Mesenchymal stem cell (in vitro differentiated cells and primary cell): ENCODE results near the gene GDPGP1.

Experiments used
- DNase-seq: peaks from one replicate; pipeline ENCODE4 v3.0.0-alpha.2; 2013
- H2AFZ ChIP-seq: one replicate; pipeline ENCODE4 v1.6.1; 2013; ENCODE audit warnings: low read depth, mild to moderate bottlenecking, control low read depth, inconsistent platforms, low read length, moderate library complexity
- H2AK5ac ChIP-seq: 2 replicates; pipeline ENCODE4 v1.6.1; 2013; ENCODE audit warnings: low read length, moderate library complexity, mild to moderate bottlenecking, inconsistent platforms; ENCODE audit not compliant: severe bottlenecking
- H2BK120ac ChIP-seq: one replicate; pipeline ENCODE4 v1.6.1; 2013; ENCODE audit warnings: low read depth, mild to moderate bottlenecking, inconsistent platforms, low read length, moderate library complexity
- H2BK12ac ChIP-seq, 2 experiments: one replicate each; pipeline ENCODE4 v1.6.1; 2013; ENCODE audit warnings: inconsistent platforms in 2 of 2, low read length in 2 of 2, mild to moderate bottlenecking in 2 of 2, moderate library complexity in 2 of 2, control low read depth in 1 of 2
- H2BK15ac ChIP-seq: one replicate; pipeline ENCODE4 v1.6.1; 2013; ENCODE audit warnings: mild to moderate bottlenecking, low read depth, inconsistent platforms; ENCODE audit not compliant: poor library complexity, severe bottlenecking
- H2BK5ac ChIP-seq: 2 replicates; pipeline ENCODE4 v1.6.1; 2013; ENCODE audit warnings: low read depth, mild to moderate bottlenecking, low read length, control low read depth, inconsistent platforms; ENCODE audit not compliant: poor library complexity, severe bottlenecking
- H3K14ac ChIP-seq, 2 experiments: one replicate each; pipeline ENCODE4 v1.6.1; 2013; ENCODE audit warnings: inconsistent platforms in 2 of 2, low read length in 2 of 2, control low read depth in 1 of 2, mild to moderate bottlenecking in 1 of 2, moderate library complexity in 1 of 2
- H3K18ac ChIP-seq, 2 experiments: one replicate each; pipeline ENCODE4 v1.6.1; 2013; ENCODE audit warnings: inconsistent platforms in 2 of 2, low read length in 2 of 2, control low read depth in 1 of 2, low read depth in 1 of 2, mild to moderate bottlenecking in 1 of 2
- H3K23ac ChIP-seq, 2 experiments: one replicate each; pipeline ENCODE4 v1.6.1; 2013; ENCODE audit warnings: inconsistent platforms in 2 of 2, low read length in 2 of 2, mild to moderate bottlenecking in 2 of 2, moderate library complexity in 2 of 2, control low read depth in 1 of 2
- H3K27ac ChIP-seq: 2 replicates; pipeline ENCODE4 v1.5.1; 2013; ENCODE audit warnings: mild to moderate bottlenecking, moderate library complexity, low read length, control low read depth, inconsistent platforms; ENCODE audit not compliant: poor library complexity, severe bottlenecking
- H3K27me3 ChIP-seq, 2 experiments: 2 replicates each; pipeline versions ENCODE4 v1.6.1 to v1.7.0; 2013; ENCODE audit warnings: low read length in 2 of 2, mild to moderate bottlenecking in 2 of 2, moderate library complexity in 2 of 2, control low read depth in 1 of 2, inconsistent platforms in 1 of 2; ENCODE audit not compliant: control insufficient read depth in 1 of 2, insufficient read depth in 1 of 2
- H3K36me3 ChIP-seq, 2 experiments: 2 replicates each; pipeline versions ENCODE4 v1.6.1 to v1.7.0; 2013; ENCODE audit warnings: low read length in 2 of 2, control low read depth in 1 of 2, inconsistent platforms in 1 of 2, low read depth in 1 of 2, mild to moderate bottlenecking in 1 of 2; ENCODE audit not compliant: insufficient read depth in 2 of 2, control insufficient read depth in 1 of 2
- H3K4ac ChIP-seq, 2 experiments: one replicate each; pipeline ENCODE4 v1.6.1; 2013; ENCODE audit warnings: inconsistent platforms in 2 of 2, low read length in 2 of 2, mild to moderate bottlenecking in 2 of 2, moderate library complexity in 2 of 2, control low read depth in 1 of 2, low read depth in 1 of 2
- H3K4me1 ChIP-seq: 2 replicates; pipeline ENCODE4 v1.6.1; 2013; ENCODE audit warnings: low read depth, low read length, control low read depth; ENCODE audit not compliant: control insufficient read depth, insufficient read depth
- H3K4me2 ChIP-seq: 2 replicates; pipeline ENCODE4 v1.6.1; 2013; ENCODE audit warnings: low read length, mild to moderate bottlenecking, inconsistent platforms; ENCODE audit not compliant: poor library complexity, severe bottlenecking
- H3K4me3 ChIP-seq, 2 experiments: 2 replicates each; pipeline versions ENCODE4 v1.5.1 to v1.7.0; 2013; ENCODE audit warnings: low read length in 2 of 2, mild to moderate bottlenecking in 2 of 2, control low read depth in 1 of 2, low read depth in 1 of 2; ENCODE audit not compliant: insufficient read depth in 1 of 2
- H3K79me1 ChIP-seq: replicated peaks from 2 replicates; pipeline ENCODE4 v1.6.1; 2013; ENCODE audit warnings: mild to moderate bottlenecking, control low read depth, low read length, inconsistent platforms; ENCODE audit not compliant: poor library complexity, severe bottlenecking
- H3K9ac ChIP-seq: 2 replicates; pipeline ENCODE4 v1.7.0; 2013; ENCODE audit warnings: mild to moderate bottlenecking, low read length, moderate library complexity
- H3K9me3 ChIP-seq: 2 replicates; pipeline ENCODE4 v1.7.0; 2013; ENCODE audit warnings: mild to moderate bottlenecking, low read length; ENCODE audit not compliant: control insufficient read depth
- H4K8ac ChIP-seq: one replicate; pipeline ENCODE4 v1.6.1; 2013; ENCODE audit warnings: inconsistent platforms, mild to moderate bottlenecking, low read length, moderate library complexity
- H4K91ac ChIP-seq: one replicate; pipeline ENCODE4 v1.6.1; 2013; ENCODE audit warnings: mild to moderate bottlenecking, low read length, inconsistent platforms
- WGBS: methylation state at CpG from one replicate; pipeline ENCODE4 v1.1.7; 2013; ENCODE audit warnings: mixed read lengths; 5-methylcytosine and 5-hydroxymethylcytosine counted together

GDPGP1 gene

DNA sequence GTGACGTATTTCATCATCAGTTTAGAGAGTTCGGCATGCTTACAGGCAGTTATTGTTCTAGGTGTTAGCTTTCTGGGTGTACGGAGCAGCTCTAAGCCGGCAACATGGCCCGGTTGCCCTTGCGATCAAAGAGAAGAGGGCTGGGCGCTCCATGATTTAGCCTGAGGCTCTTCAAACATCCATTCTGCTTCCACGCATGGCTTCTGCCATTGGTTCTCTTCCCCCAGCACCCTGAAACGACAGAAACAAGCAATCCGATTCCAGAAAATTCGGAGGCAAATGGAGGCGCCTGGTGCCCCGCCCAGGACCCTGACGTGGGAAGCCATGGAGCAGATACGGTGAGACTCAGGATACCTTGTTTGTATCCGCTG, 32.0 kb downstream of the GDPGP1 start:
- no peaks in the 10 kb centered on the region for H3K27me3 ChIP-seq
- H3K9me3 ChIP-seq: no peaks in the 10 kb centered on the region
- H3K4me1 ChIP-seq: peaks cover 7% of the 10 kb centered on the region
- peak overlapping the region; percentile 45 to 85 for H3K4ac ChIP-seq
- peak overlapping the region; percentile 85 for H4K8ac ChIP-seq
- no peak overlapping the region for H4K91ac ChIP-seq
- WGBS: under 1% methylated on average over 16 of the region's 16 CpGs
- H2BK5ac ChIP-seq: no peak overlapping the region
- H3K27ac ChIP-seq: peak overlapping the region; percentile 98
- H2BK120ac ChIP-seq: peak overlapping the region; percentile 1
- H3K4me2 ChIP-seq: peak overlapping the region; percentile 63
- H3K18ac ChIP-seq: peak overlapping the region; percentile 85 to 87
- peak overlapping the region in 1 of 2 experiments; percentile 76 for H3K23ac ChIP-seq
- H3K4me3 ChIP-seq: peak overlapping the region; percentile 80 to 99
- peak overlapping the region in 1 of 2 experiments; percentile 68 for H3K14ac ChIP-seq
- peaks cover 7% of the 10 kb centered on the region for H3K79me1 ChIP-seq
- H2BK12ac ChIP-seq: peak overlapping the region in 1 of 2 experiments; percentile 23
- H2AK5ac ChIP-seq: no peak overlapping the region
- peak overlapping the region; percentile 99 for H3K9ac ChIP-seq
- DNase-seq: no peak
- H2BK15ac ChIP-seq: no peak overlapping the region
- H2AFZ ChIP-seq: no peak overlapping the region
- H3K36me3 ChIP-seq: peaks cover 10 to 28% of the 10 kb centered on the region in 2 experiments

DNA sequence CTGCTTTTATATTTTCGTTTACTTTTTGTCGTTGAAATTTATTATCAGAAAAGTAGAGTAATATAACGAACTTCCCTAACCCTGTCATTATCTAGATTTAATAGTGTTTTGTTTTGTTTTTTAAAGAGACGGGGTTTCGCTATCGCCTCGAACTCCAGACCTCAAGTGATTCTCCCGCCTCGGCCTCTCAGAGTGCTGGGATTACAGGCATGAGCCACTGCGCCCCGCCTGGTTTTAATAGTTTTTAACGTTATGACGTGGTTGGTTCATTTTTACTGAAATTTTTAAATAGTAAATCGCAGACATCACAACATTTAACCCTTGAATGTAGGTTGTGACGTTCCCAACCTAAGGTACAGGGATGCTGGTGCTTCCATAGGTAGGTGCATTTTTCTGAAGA, 32.5 kb downstream of the GDPGP1 start:
- H4K91ac ChIP-seq: no peak overlapping the region
- H3K4me3 ChIP-seq: peak overlapping the region; percentile 47 to 99
- WGBS: 30% methylated on average over 8 of the region's 15 CpGs

DNA sequence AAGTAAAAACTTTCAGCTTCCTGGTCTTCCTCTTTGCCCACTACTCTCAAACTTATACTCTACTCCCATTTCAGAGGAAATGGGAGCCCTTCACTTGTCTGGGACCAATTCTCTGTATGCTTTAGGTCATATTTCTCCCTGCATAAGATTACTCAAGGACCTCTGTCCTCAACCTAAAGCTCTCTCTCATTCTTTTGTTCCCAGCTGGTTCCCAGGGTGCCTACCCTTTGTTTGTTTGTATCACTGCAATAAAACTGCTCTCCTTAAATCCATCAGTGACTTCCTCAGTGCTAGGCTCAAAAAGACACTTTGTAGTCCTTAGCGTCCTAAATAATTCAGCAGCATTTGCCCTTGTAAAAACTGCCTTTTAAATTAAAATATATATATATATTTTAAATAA, 34.4 kb downstream of the GDPGP1 start:
- no peaks in the 10 kb centered on the region for H3K9me3 ChIP-seq
- no peak overlapping the region for H4K91ac ChIP-seq
- H3K4me2 ChIP-seq: peak overlapping the region; percentile 43
- no peak overlapping the region for H3K27ac ChIP-seq
- H2BK12ac ChIP-seq: no peak overlapping the region
- no peaks in the 10 kb centered on the region for H3K27me3 ChIP-seq
- peak; percentile 10 for DNase-seq
- no peak overlapping the region for H2AK5ac ChIP-seq
- H3K14ac ChIP-seq: no peak overlapping the region
- H2AFZ ChIP-seq: no peak overlapping the region
- H3K4me1 ChIP-seq: peaks cover 7% of the 10 kb centered on the region
- no CpG with 5 or more reads among the region's 1 CpG for WGBS
- H2BK15ac ChIP-seq: no peak overlapping the region
- H3K4ac ChIP-seq: no peak overlapping the region
- H3K79me1 ChIP-seq: peaks cover 14% of the 10 kb centered on the region
- H3K9ac ChIP-seq: peak overlapping the region; percentile 30
- H3K23ac ChIP-seq: no peak overlapping the region
- no peak overlapping the region for H2BK120ac ChIP-seq
- no peak overlapping the region for H2BK5ac ChIP-seq
- peaks cover 24 to 52% of the 10 kb centered on the region in 2 experiments for H3K36me3 ChIP-seq
- no peak overlapping the region for H4K8ac ChIP-seq
- H3K4me3 ChIP-seq: no peak overlapping the region
- no peak overlapping the region for H3K18ac ChIP-seq

More for the DNA sequence above, 32.5 kb downstream of the GDPGP1 start:
- peaks cover 14 to 33% of the 10 kb centered on the region in 2 experiments for H3K36me3 ChIP-seq
- H3K4ac ChIP-seq: no peak overlapping the region
- no peak overlapping the region for H3K14ac ChIP-seq
- peaks cover 8% of the 10 kb centered on the region for H3K79me1 ChIP-seq
- no peak overlapping the region for H2BK120ac ChIP-seq
- H3K9me3 ChIP-seq: no peaks in the 10 kb centered on the region
- no peak overlapping the region for H3K18ac ChIP-seq
- H2BK15ac ChIP-seq: no peak overlapping the region
- H3K9ac ChIP-seq: peak overlapping the region; percentile 99
- H3K27me3 ChIP-seq: no peaks in the 10 kb centered on the region
- DNase-seq: peak; percentile 35
- peaks cover 7% of the 10 kb centered on the region for H3K4me1 ChIP-seq
- no peak overlapping the region for H4K8ac ChIP-seq
- H2AK5ac ChIP-seq: no peak overlapping the region
- H3K27ac ChIP-seq: no peak overlapping the region
- peak overlapping the region; percentile 63 for H3K4me2 ChIP-seq
- no peak overlapping the region for H2BK5ac ChIP-seq
- no peak overlapping the region for H2AFZ ChIP-seq
- H3K23ac ChIP-seq: no peak overlapping the region
- no peak overlapping the region for H2BK12ac ChIP-seq

DNA sequence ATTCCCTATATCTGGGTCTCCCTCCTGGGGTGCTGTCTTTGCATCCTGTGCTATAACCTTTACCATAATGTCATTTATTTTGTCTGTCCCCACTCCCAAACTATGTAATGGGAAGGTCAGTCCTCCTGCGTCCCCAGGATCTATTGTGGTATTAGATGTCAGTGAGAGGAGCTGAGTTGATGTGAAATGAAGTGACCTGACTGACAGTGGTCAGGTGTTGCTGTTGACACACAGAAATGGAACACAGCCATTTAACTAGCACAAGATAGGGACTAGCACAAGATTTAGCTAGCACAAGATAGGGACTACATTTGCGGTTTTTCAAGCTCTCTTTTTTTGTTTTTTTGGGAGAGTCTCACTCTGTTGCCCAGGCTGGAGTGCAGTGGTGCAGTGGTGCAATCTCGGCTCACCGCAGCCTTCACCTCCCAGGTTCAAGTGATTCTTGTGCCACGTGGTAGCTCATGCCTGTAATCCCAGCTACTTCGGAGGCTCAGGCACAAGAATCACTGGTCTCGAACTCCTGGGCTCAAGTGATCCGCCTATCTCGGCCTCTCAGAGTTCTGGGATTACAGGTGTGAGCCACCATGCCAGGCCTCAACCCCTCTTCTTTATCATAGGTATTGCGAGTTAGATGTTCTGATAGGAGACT, 36.6 kb downstream of the GDPGP1 start:
- Histone ChIP-seq H3K4ac (no peak overlapping the region), H2BK15ac (no peak overlapping the region), H3K23ac (no peak overlapping the region), H2AFZ (no peak overlapping the region), H3K14ac (no peak overlapping the region), H3K4me1 (peaks cover 10% of the 10 kb centered on the region), H3K79me1 (peaks cover 20% of the 10 kb centered on the region), H2BK12ac (no peak overlapping the region), H3K9ac (no peak overlapping the region), H2BK5ac (no peak overlapping the region), H3K4me2 (no peak overlapping the region), H3K36me3 (peaks cover 43 to 63% of the 10 kb centered on the region in 2 experiments), H3K4me3 (no peak overlapping the region), H3K9me3 (no peaks in the 10 kb centered on the region), H4K8ac (no peak overlapping the region), H3K27ac (no peak overlapping the region), H2AK5ac (no peak overlapping the region), H2BK120ac (no peak overlapping the region), H3K27me3 (no peaks in the 10 kb centered on the region), H3K18ac (no peak overlapping the region), H4K91ac (no peak overlapping the region)
- no peak for DNase-seq
- 98% methylated on average over 10 of the region's 10 CpGs for WGBS
